ENCODE data around the gene FGD6.
A peak's percentile ranks its signal among the peaks of the same experiment; 100 is the strongest.
"Not testable (repeated sequence)": the region's sequence is repeated elsewhere in the genome, so short reads cannot be mapped to it uniquely, and the experiment has no call there.

The FGD6 gene

GRCh38 chr12:95217377-95218149 is at the start of gene FGD6, which contains the start of gene VEZT:
TSS of gene FGD6 (minus strand) at chr12:95217467. CDS start at chr12:95217240, 227 bp downstream.
TSS of gene VEZT (plus strand) at chr12:95217807. CDS start at chr12:95217851, 44 bp downstream.
- DNase-seq: peak; percentile 100

- no peak for DNase-seq
Measured at GRCh38 chr12:95266254-95266653, 49.0 kb upstream of the FGD6 start.

GRCh38 chr12:95265765-95266164 is 48.5 kb upstream of the FGD6 start:
- no peak for DNase-seq

GRCh38 chr12:95262808-95263207 is 45.5 kb upstream of the FGD6 start:
- DNase-seq: no peak

- no peak for DNase-seq
Measured at GRCh38 chr12:95261109-95261508, 43.8 kb upstream of the FGD6 start.

GRCh38 chr12:95259368-95259767 is 42.1 kb upstream of the FGD6 start:
- no peak for DNase-seq

- DNase-seq: no peak
Measured at GRCh38 chr12:95258803-95259202, 41.5 kb upstream of the FGD6 start.

- no peak for DNase-seq
Measured at GRCh38 chr12:95258151-95258550, 40.9 kb upstream of the FGD6 start.

- no peak for DNase-seq
Measured at GRCh38 chr12:95257541-95257940, 40.3 kb upstream of the FGD6 start.

- no peak for DNase-seq
Measured at GRCh38 chr12:95253386-95253785, 36.1 kb upstream of the FGD6 start.

GRCh38 chr12:95248604-95249360 is 31.5 kb upstream of the FGD6 start:
- DNase-seq: peak; percentile 57

- DNase-seq: no peak
Measured at GRCh38 chr12:95248095-95248494, 30.8 kb upstream of the FGD6 start.

- no peak for DNase-seq
Measured at GRCh38 chr12:95244350-95244749, 27.1 kb upstream of the FGD6 start.

- no peak for DNase-seq
Measured at GRCh38 chr12:95243497-95244183, 26.4 kb upstream of the FGD6 start.

GRCh38 chr12:95241761-95242506 is 24.7 kb upstream of the FGD6 start:
- no peak for DNase-seq

GRCh38 chr12:95241138-95241537 is 23.9 kb upstream of the FGD6 start:
- DNase-seq: not testable (repeated sequence)

- DNase-seq: no peak
Measured at GRCh38 chr12:95240556-95240955, 23.3 kb upstream of the FGD6 start.

- not testable (repeated sequence) for DNase-seq
Measured at GRCh38 chr12:95239835-95240234, 22.6 kb upstream of the FGD6 start.

GRCh38 chr12:95239216-95239615 is 21.9 kb upstream of the FGD6 start:
- no peak for DNase-seq

GRCh38 chr12:95238150-95238549 is 20.9 kb upstream of the FGD6 start:
- no peak for DNase-seq

GRCh38 chr12:95237315-95237714 is 20.0 kb upstream of the FGD6 start:
- no peak for DNase-seq

- DNase-seq: not testable (repeated sequence)
Measured at GRCh38 chr12:95235621-95236020, 18.4 kb upstream of the FGD6 start.

GRCh38 chr12:95234187-95234586 is 16.9 kb upstream of the FGD6 start:
- DNase-seq: not testable (repeated sequence)

Measured in eye (tissue), 1 donor.